IMR-90 (cell line): ENCODE measurements around the gene SLC49A4. TPM values are rescaled to one million over a fixed set of nuclear protein-coding genes. Genes with fewer than 3 reads are reported as not detected.

ENCODE experiments used
- ATAC-seq: fragments of 200-7000 bp; cut with Tn5 transposase; 2 replicates; pipeline ENCODE4 v1.9.1; 2020; ENCODE audit warnings: low read depth, mild to moderate bottlenecking, moderate library complexity
- BruUV-seq: library from RNA; stranded (reverse); fragments of 400-500 nt; replicated peaks from 2 replicates; lab custom pipeline; 2021; lab: Mats Ljungman, UMichigan
- CTCF ChIA-PET: fragments of 300-600 bp; formaldehyde crosslinking; extraction: SDS; loops from one replicate; lab custom pipeline; 2021; ENCODE audit warnings: antibody characterized with exemption; lab: Yijun Ruan, JAX
- POLR2A ChIA-PET: fragments of 300-600 bp; sonication (Branson Sonifier 250); formaldehyde crosslinking; loops from one replicate; lab custom pipeline; 2022; ENCODE audit warnings: antibody characterized with exemption; ENCODE audit not compliant: unreplicated experiment; lab: Charles Lee
- DNase-seq: peaks from one replicate; pipeline ENCODE4 v3.0.0; 2013
- H2AFZ ChIP-seq: replicated peaks from 2 replicates; pipeline ENCODE3; 2013; ENCODE audit warnings: low read length, mild to moderate bottlenecking; ENCODE audit not compliant: poor library complexity
- H2AK5ac ChIP-seq: 2 replicates; pipeline ENCODE4 v1.6.1; 2013; ENCODE audit warnings: low read depth, low read length, inconsistent platforms
- H2AK9ac ChIP-seq: replicated peaks from 2 replicates; pipeline ENCODE3; 2013; ENCODE audit warnings: mild to moderate bottlenecking, low read depth, low read length, moderate library complexity; ENCODE audit not compliant: poor library complexity
- H2BK120ac ChIP-seq: 2 replicates; pipeline ENCODE4 v1.6.1; 2013; ENCODE audit warnings: low read depth, low read length, inconsistent platforms
- H2BK15ac ChIP-seq: 3 replicates; pipeline ENCODE4 v1.6.1; 2013; ENCODE audit warnings: low read depth, low read length, inconsistent platforms
- H2BK20ac ChIP-seq: 2 replicates; pipeline ENCODE4 v1.6.1; 2013; ENCODE audit warnings: low read depth, mild to moderate bottlenecking, inconsistent platforms, low read length, moderate library complexity
- H2BK5ac ChIP-seq: 2 replicates; pipeline ENCODE4 v1.6.1; 2013; ENCODE audit warnings: mild to moderate bottlenecking, low read depth, low read length, inconsistent platforms; ENCODE audit not compliant: poor library complexity, severe bottlenecking
- H3K14ac ChIP-seq: replicated peaks from 2 replicates; pipeline ENCODE4 v1.6.1; 2013; ENCODE audit warnings: low read depth, low read length, inconsistent platforms
- H3K18ac ChIP-seq: 2 replicates; pipeline ENCODE4 v1.6.1; 2013; ENCODE audit warnings: low read depth, low read length, control low read depth
- H3K23ac ChIP-seq: 2 replicates; pipeline ENCODE4 v1.6.1; 2013; ENCODE audit warnings: low read depth, low read length, inconsistent platforms
- H3K27ac ChIP-seq: 2 replicates; pipeline ENCODE4 v1.5.1; 2013; ENCODE audit warnings: mild to moderate bottlenecking, control low read depth, low read length; ENCODE audit not compliant: insufficient read depth
- H3K27me3 ChIP-seq: 2 replicates; pipeline ENCODE4 v1.6.1; 2013; ENCODE audit warnings: low read length; ENCODE audit not compliant: control insufficient read depth, insufficient read depth
- H3K36me3 ChIP-seq: 2 replicates; pipeline ENCODE4 v1.6.1; 2013; ENCODE audit warnings: low read length, mixed read lengths; ENCODE audit not compliant: control insufficient read depth, insufficient read depth
- H3K4ac ChIP-seq: 2 replicates; pipeline ENCODE4 v1.6.1; 2013; ENCODE audit warnings: low read depth, low read length, inconsistent platforms
- H3K4me1 ChIP-seq: 2 replicates; pipeline ENCODE4 v1.6.1; 2013; ENCODE audit warnings: low read length, mixed read lengths; ENCODE audit not compliant: control insufficient read depth, insufficient read depth
- H3K4me2 ChIP-seq: 2 replicates; pipeline ENCODE4 v1.6.1; 2013; ENCODE audit warnings: low read depth, mild to moderate bottlenecking, control low read depth, low read length, moderate library complexity
- H3K4me3 ChIP-seq: 2 replicates; pipeline ENCODE4 v1.5.1; 2013; ENCODE audit warnings: low read depth, mild to moderate bottlenecking, control low read depth, low read length, moderate library complexity; ENCODE audit not compliant: insufficient read depth
- H3K56ac ChIP-seq: 2 replicates; pipeline ENCODE4 v1.6.1; 2013; ENCODE audit warnings: low read length, inconsistent platforms; ENCODE audit not compliant: insufficient read depth; ENCODE audit errors: extremely low read depth
- H3K79me1 ChIP-seq, 2 experiments: 2 replicates each; pipeline ENCODE4 v1.6.1; 2013; ENCODE audit warnings: low read length in 2 of 2, inconsistent platforms in 1 of 2, low read depth in 1 of 2
- H3K9ac ChIP-seq: 2 replicates; pipeline ENCODE4 v1.6.1; 2013; ENCODE audit warnings: low read depth, low read length, control low read depth
- H3K9me1 ChIP-seq: 2 replicates; pipeline ENCODE4 v1.6.1; 2013; ENCODE audit warnings: low read length, inconsistent platforms; ENCODE audit not compliant: insufficient read depth
- H3K9me3 ChIP-seq: 2 replicates; pipeline ENCODE4 v1.6.1; 2013; ENCODE audit warnings: low read length; ENCODE audit not compliant: control insufficient read depth, insufficient read depth
- H4K20me1 ChIP-seq: 2 replicates; pipeline ENCODE4 v1.6.1; 2013; ENCODE audit warnings: low read length, inconsistent platforms; ENCODE audit not compliant: insufficient read depth
- H4K5ac ChIP-seq: 2 replicates; pipeline ENCODE4 v1.6.1; 2013; ENCODE audit warnings: mild to moderate bottlenecking, low read depth, low read length, control low read depth
- H4K8ac ChIP-seq, 2 experiments: 2 replicates each; pipeline ENCODE4 v1.6.1; 2013; ENCODE audit warnings: low read depth in 2 of 2, low read length in 2 of 2, control low read depth in 1 of 2, inconsistent platforms in 1 of 2
- H4K91ac ChIP-seq: 2 replicates; pipeline ENCODE4 v1.6.1; 2013; ENCODE audit warnings: low read depth, low read length, inconsistent platforms; ENCODE audit not compliant: insufficient read depth
- CHD1 ChIP-seq: IDR thresholded peaks from 2 replicates; pipeline ENCODE4 v1.6.1; 2012; ENCODE audit warnings: low read depth, low read length, improper control_type of control experiment
- CTCF ChIP-seq: conservative IDR thresholded peaks from 2 replicates; pipeline ENCODE4 v1.5.1; 2012; ENCODE audit warnings: mild to moderate bottlenecking, low read depth, low read length, improper control_type of control experiment
- FOS ChIP-seq: fragments of 150-350 bp; IDR thresholded peaks from 2 replicates; pipeline ENCODE4 v1.6.1; 2016; ENCODE audit warnings: low read depth, low read length
- MAFK ChIP-seq: IDR thresholded peaks from 2 replicates; pipeline ENCODE4 v1.6.1; 2012; ENCODE audit warnings: low read depth, low read length, improper control_type of control experiment
- MAZ ChIP-seq: IDR thresholded peaks from 2 replicates; pipeline ENCODE4 v1.6.1; 2012; ENCODE audit warnings: low read depth, mild to moderate bottlenecking, low read length, improper control_type of control experiment, moderate library complexity, borderline replicate concordance
- RCOR1 ChIP-seq: IDR thresholded peaks from 2 replicates; pipeline ENCODE4 v1.6.1; 2012; ENCODE audit warnings: mild to moderate bottlenecking, low read length, improper control_type of control experiment; ENCODE audit not compliant: insufficient replicate concordance
- RFX5 ChIP-seq: IDR thresholded peaks from 2 replicates; pipeline ENCODE4 v1.8.0; 2012; ENCODE audit warnings: low read depth, mild to moderate bottlenecking, low read length, moderate library complexity
- SMC3 ChIP-seq: fragments of 150-350 bp; IDR thresholded peaks from 2 replicates; pipeline ENCODE4 v1.6.1; 2016; ENCODE audit warnings: low read depth, mild to moderate bottlenecking, antibody characterized with exemption, low read length, moderate library complexity
- USF2 ChIP-seq: fragments of 150-350 bp; IDR thresholded peaks from 2 replicates; pipeline ENCODE4 v1.6.1; 2017; ENCODE audit warnings: mild to moderate bottlenecking, antibody characterized with exemption, low read length, low read depth
- WGBS, 2 experiments: methylation state at CpG; one replicate each; pipeline versions ENCODE4 v1.1.5 to v1.1.7; 2013; ENCODE audit warnings: missing lambda C conversion rate in 2 of 2; ENCODE audit not compliant: insufficient read length in 1 of 2; ENCODE audit errors: extremely low coverage in 2 of 2; 5-methylcytosine and 5-hydroxymethylcytosine counted together
- dilution Hi-C: fragments of 300-500 bp; cut with HindIII; formaldehyde crosslinking; loops from one replicate; pipeline ENCODE4 v1.14.3; 2018; ENCODE audit warnings: low sequenced_read_pairs; ENCODE audit not compliant: unreplicated experiment
- in situ Hi-C: fragments of 300-500 bp; cut with MboI; formaldehyde crosslinking; loops from 3 replicates; pipeline ENCODE4 v1.14.3; 2019; ENCODE audit warnings: low sequenced_read_pairs, inconsistent platforms, mixed read lengths
- intact Hi-C: fragments of 100-400 bp; cut with micrococcal nuclease; formaldehyde crosslinking; loops from 2 replicates; pipeline ENCODE4 v1.10.0; 2022
- polyA plus RNA-seq, 3 experiments: library from polyadenylated mRNA; depleted of rRNA; stranded (reverse); fragments of >200 nt; gene quantifications; 2 replicates each; pipeline ENCODE4 v1.2.3, GENCODE V29; 2012; ENCODE audit warnings: low replicate concordance in 1 of 3
- total RNA-seq: library from RNA; depleted of rRNA; stranded (reverse); fragments of >200 nt; gene quantifications from 2 replicates; pipeline ENCODE4 v1.2.3, GENCODE V29; 2012

SLC49A4 gene
- total and polyA plus RNA-seq, 2 of the 4 experiments (the other 2 are of a cell fraction) = 6.5 to 6.8 TPM

- no CpG with 5 or more reads among the region's 6 CpGs for WGBS, 2 experiments
- no peaks in the 10 kb centered on the region for H3K79me1 ChIP-seq
- dilution Hi-C loops = no loop called here
- H2AFZ ChIP-seq = no peak overlapping the region
- no peak overlapping the region for H4K91ac ChIP-seq
- no TSS peak for BruUV-seq
- ChIA-PET CTCF (no interaction called here), POLR2A (no interaction called here)
- H2AK9ac ChIP-seq = no peak overlapping the region
- no peak overlapping the region for H2BK20ac ChIP-seq
- no peak overlapping the region for H3K23ac ChIP-seq
- H2BK15ac ChIP-seq = no peak overlapping the region
- peak; percentile 42 for DNase-seq
- H4K8ac ChIP-seq = no peak overlapping the region
- no peak overlapping the region for H3K4ac ChIP-seq
- ATAC-seq = peak; percentile 81
- intact Hi-C loops = no loop called here
- H2BK120ac ChIP-seq = no peak overlapping the region
- H3K18ac ChIP-seq = no peak overlapping the region
- no peak overlapping the region for H2AK5ac ChIP-seq
- H3K27me3 ChIP-seq = peaks cover 12% of the 10 kb centered on the region
- no peak overlapping the region for H3K27ac ChIP-seq
- H3K14ac ChIP-seq = no peak overlapping the region
- H3K4me1 ChIP-seq = no peaks in the 10 kb centered on the region; the same call in 1 of the 2 replicates
- in situ Hi-C loops = no loop called here
- H3K4me2 ChIP-seq = no peak overlapping the region
- no peaks in the 10 kb centered on the region for H3K36me3 ChIP-seq
- no peak overlapping the region for H3K9ac ChIP-seq
- H3K56ac ChIP-seq = no peak overlapping the region
- H2BK5ac ChIP-seq = no peak overlapping the region
- no peaks in the 10 kb centered on the region for H3K9me3 ChIP-seq
- H3K4me3 ChIP-seq = no peak overlapping the region
- no peaks in the 10 kb centered on the region for H4K20me1 ChIP-seq
- no peak overlapping the region for H4K5ac ChIP-seq
- no peaks in the 10 kb centered on the region for H3K9me1 ChIP-seq
- TF ChIP-seq RFX5 (no peak), MAFK (no peak), SMC3 (no peak), USF2 (no peak), CTCF (no peak), MAZ (no peak), RCOR1 (no peak), CHD1 (no peak), FOS (no peak)
Measured at GRCh38 chr3:122890077-122890719, 95.3 kb downstream of the SLC49A4 start.
